Neuronal stem cell (in vitro differentiated cells): ENCODE measurements around the gene PTEN.

Experiments used
- DNase-seq: peaks from one replicate; pipeline ENCODE4 v3.0.0-alpha.2; 2013; ENCODE audit warnings: low spot score
- H2AFZ ChIP-seq: one replicate; pipeline ENCODE4 v1.6.1; 2013; ENCODE audit warnings: mild to moderate bottlenecking, low read length, inconsistent platforms
- H2AK5ac ChIP-seq: 2 replicates; pipeline ENCODE4 v1.6.1; 2013; ENCODE audit warnings: low read depth, mild to moderate bottlenecking, inconsistent platforms, low read length, moderate library complexity, mixed read lengths
- H2BK120ac ChIP-seq: 2 replicates; pipeline ENCODE4 v1.6.1; 2013; ENCODE audit warnings: low read depth, mild to moderate bottlenecking, inconsistent platforms, low read length, moderate library complexity, mixed read lengths
- H2BK12ac ChIP-seq: one replicate; pipeline ENCODE4 v1.6.1; 2013; ENCODE audit warnings: low read length, inconsistent platforms
- H2BK15ac ChIP-seq: 2 replicates; pipeline ENCODE4 v1.6.1; 2013; ENCODE audit warnings: mild to moderate bottlenecking, low read length, inconsistent platforms, mixed read lengths
- H2BK5ac ChIP-seq: one replicate; pipeline ENCODE4 v1.6.1; 2013; ENCODE audit warnings: inconsistent platforms, mild to moderate bottlenecking, low read length, moderate library complexity
- H3K14ac ChIP-seq: one replicate; pipeline ENCODE4 v1.6.1; 2013; ENCODE audit warnings: low read length, inconsistent platforms
- H3K18ac ChIP-seq: 2 replicates; pipeline ENCODE4 v1.6.1; 2013; ENCODE audit warnings: low read length, inconsistent platforms
- H3K23ac ChIP-seq: 2 replicates; pipeline ENCODE4 v1.6.1; 2013; ENCODE audit warnings: low read depth, mild to moderate bottlenecking, mixed read lengths, low read length, inconsistent platforms; ENCODE audit not compliant: poor library complexity
- H3K27ac ChIP-seq: replicated peaks from 3 replicates; pipeline ENCODE4 v1.5.1; 2013; ENCODE audit warnings: low read length, inconsistent platforms
- H3K27me3 ChIP-seq, 3 experiments: 2 replicates each; pipeline ENCODE4 v1.6.1; 2013; ENCODE audit warnings: low read length in 3 of 3, mild to moderate bottlenecking in 2 of 3, inconsistent platforms in 1 of 3, low read depth in 1 of 3, mixed read lengths in 1 of 3, moderate library complexity in 1 of 3; ENCODE audit not compliant: control insufficient read depth in 3 of 3, insufficient read depth in 3 of 3
- H3K36me3 ChIP-seq, 2 donors: replicated peaks in 1 of 2; 2 replicates each; pipeline ENCODE4 v1.6.1; 2013; ENCODE audit warnings: low read length in 2 of 2; ENCODE audit not compliant: control insufficient read depth in 2 of 2, insufficient read depth in 2 of 2
- H3K4ac ChIP-seq: 2 replicates; pipeline ENCODE4 v1.6.1; 2013; ENCODE audit warnings: inconsistent platforms, mild to moderate bottlenecking, low read length, moderate library complexity
- H3K4me1 ChIP-seq, 2 donors: 1 replicate in 1 of 2; 2 replicates in 1 of 2; pipeline ENCODE4 v1.6.1; 2013; ENCODE audit warnings: low read length in 2 of 2, low read depth in 1 of 2; ENCODE audit not compliant: control insufficient read depth in 2 of 2, insufficient read depth in 1 of 2
- H3K4me2 ChIP-seq: one replicate; pipeline ENCODE4 v1.6.1; 2013; ENCODE audit warnings: mild to moderate bottlenecking, low read length, inconsistent platforms; ENCODE audit not compliant: insufficient read depth, poor library complexity, severe bottlenecking
- H3K4me3 ChIP-seq, 2 donors: 2 replicates each; pipeline ENCODE4 v1.5.1; 2013; ENCODE audit warnings: low read length in 2 of 2, mild to moderate bottlenecking in 2 of 2, inconsistent platforms in 1 of 2, moderate library complexity in 1 of 2
- H3K79me1 ChIP-seq: one replicate; pipeline ENCODE4 v1.6.1; 2013; ENCODE audit warnings: low read depth, mild to moderate bottlenecking, inconsistent platforms, low read length, moderate library complexity
- H3K9ac ChIP-seq: one replicate; pipeline ENCODE4 v1.6.1; 2013; ENCODE audit warnings: mild to moderate bottlenecking, low read depth, low read length, inconsistent platforms; ENCODE audit not compliant: poor library complexity
- H3K9me3 ChIP-seq, 2 donors: replicated peaks in 1 of 2; 2 replicates each; pipeline versions ENCODE3 to v1.6.1; 2013; ENCODE audit warnings: low read length in 2 of 2, mild to moderate bottlenecking in 2 of 2, inconsistent platforms in 1 of 2, low read depth in 1 of 2, mixed read lengths in 1 of 2, moderate library complexity in 1 of 2; ENCODE audit not compliant: control insufficient read depth in 2 of 2, insufficient read depth in 1 of 2
- H4K8ac ChIP-seq: one replicate; pipeline ENCODE4 v1.6.1; 2013; ENCODE audit warnings: low read depth, mild to moderate bottlenecking, inconsistent platforms, low read length, moderate library complexity
- H4K91ac ChIP-seq: one replicate; pipeline ENCODE4 v1.6.1; 2013; ENCODE audit warnings: low read length, low read depth, mild to moderate bottlenecking, inconsistent platforms; ENCODE audit not compliant: poor library complexity
- WGBS, 2 donors: extraction: QIAGEN DNeasy Blood & Tissue Kit; methylation state at CpG; one replicate each; pipeline ENCODE4 v1.1.7; 2013; ENCODE audit warnings: missing lambda C conversion rate in 2 of 2, mixed read lengths in 1 of 2; ENCODE audit not compliant: insufficient read length in 2 of 2, insufficient replicate concordance in 1 of 2; ENCODE audit errors: extremely low coverage in 2 of 2; 5-methylcytosine and 5-hydroxymethylcytosine counted together

The PTEN gene

GRCh38 chr10:87817609-87818504, 45.6 kb upstream of the PTEN start, which contains the start of gene ATAD1:
ATAD1 (minus strand) TSS chr10:87818226; CDS start chr10:87814599, 3,627 bp downstream.
- H3K9me3 ChIP-seq, result peaks cover 0 to 5% of the 10 kb centered on the region in 2 donors
- peaks cover 2 to 4% of the 10 kb centered on the region in 2 donors for H3K4me1 ChIP-seq
- H3K18ac ChIP-seq, result peak within 1 kb of the TSS; percentile 82
- no peak within 1 kb of the TSS for H2AK5ac ChIP-seq
- peak within 1 kb of the TSS; percentile 67 for H3K4me2 ChIP-seq
- no peak within 1 kb of the TSS for H3K14ac ChIP-seq
- no peak within 1 kb of the TSS for H2BK15ac ChIP-seq
- no CpG with 5 or more reads among the region's 60 CpGs for WGBS, 2 donors
- no peak within 1 kb of the TSS for H2BK5ac ChIP-seq
- peak within 1 kb of the TSS; percentile 83 for H3K27ac ChIP-seq
- no peaks in the 10 kb centered on the region for H3K27me3 ChIP-seq
- H4K8ac ChIP-seq, result no peak within 1 kb of the TSS
- peak within 1 kb of the TSS; percentile 80 to 91 for H3K4me3 ChIP-seq
- DNase-seq, result peak; percentile 78
- peaks cover 0 to 16% of the 10 kb centered on the region in 2 donors for H3K36me3 ChIP-seq
- peak within 1 kb of the TSS; percentile 32 for H3K23ac ChIP-seq
- H2BK12ac ChIP-seq, result no peak within 1 kb of the TSS
- H3K9ac ChIP-seq, result peak within 1 kb of the TSS; percentile 71
- no peak within 1 kb of the TSS for H3K4ac ChIP-seq
- no peaks in the 10 kb centered on the region for H3K79me1 ChIP-seq
- H2AFZ ChIP-seq, result peak within 1 kb of the TSS; percentile 95
- no peak within 1 kb of the TSS for H4K91ac ChIP-seq
- H2BK120ac ChIP-seq, result no peak within 1 kb of the TSS

GRCh38 chr10:87818505-87819288, 44.7 kb upstream of the PTEN start:
- Histone ChIP-seq H3K27ac (peak overlapping the region; percentile 43), H3K4ac (no peak overlapping the region), H3K4me3 (peak overlapping the region; percentile 80 to 91), H3K9ac (peak overlapping the region; percentile 37), H2BK12ac (no peak overlapping the region), H4K91ac (no peak overlapping the region), H3K4me1 (peaks cover 2 to 4% of the 10 kb centered on the region in 2 donors), H4K8ac (no peak overlapping the region), H2AK5ac (no peak overlapping the region), H2BK5ac (no peak overlapping the region), H3K79me1 (no peaks in the 10 kb centered on the region), H3K23ac (no peak overlapping the region), H3K27me3 (no peaks in the 10 kb centered on the region), H2BK120ac (no peak overlapping the region), H3K4me2 (peak overlapping the region; percentile 67), H3K14ac (no peak overlapping the region), H2BK15ac (no peak overlapping the region), H3K36me3 (peaks cover 0 to 8% of the 10 kb centered on the region in 2 donors), H2AFZ (peak overlapping the region; percentile 95), H3K18ac (no peak overlapping the region), H3K9me3 (no peaks in the 10 kb centered on the region)
- WGBS, 2 donors, result no CpG with 5 or more reads among the region's 29 CpGs
- DNase-seq, result peak; percentile 17

- Histone ChIP-seq H3K9ac (no peak overlapping the region), H3K23ac (no peak overlapping the region), H4K91ac (no peak overlapping the region), H2AFZ (no peak overlapping the region), H3K4ac (no peak overlapping the region), H3K27me3 (no peaks in the 10 kb centered on the region), H3K4me2 (no peak overlapping the region), H2BK15ac (no peak overlapping the region), H3K4me3 (no peak overlapping the region), H3K4me1 (peaks cover 2 to 4% of the 10 kb centered on the region in 2 donors), H2AK5ac (no peak overlapping the region), H3K36me3 (peaks cover 0 to 2% of the 10 kb centered on the region in 2 donors), H3K27ac (no peak overlapping the region), H2BK12ac (no peak overlapping the region), H4K8ac (no peak overlapping the region), H3K9me3 (no peaks in the 10 kb centered on the region), H3K18ac (no peak overlapping the region), H3K14ac (no peak overlapping the region), H2BK5ac (no peak overlapping the region), H2BK120ac (no peak overlapping the region), H3K79me1 (no peaks in the 10 kb centered on the region)
- DNase-seq, result no peak
- no CpG with 5 or more reads among the region's 6 CpGs for WGBS, 2 donors
Observed at GRCh38 chr10:87819289-87819585, 44.2 kb upstream of the PTEN start.

- H3K4me3 ChIP-seq, result no peak overlapping the region
- no peak overlapping the region for H3K4me2 ChIP-seq
- H3K18ac ChIP-seq, result no peak overlapping the region
- H2AK5ac ChIP-seq, result no peak overlapping the region
- no peaks in the 10 kb centered on the region for H3K36me3 ChIP-seq
- no peak overlapping the region for H3K9ac ChIP-seq
- no peaks in the 10 kb centered on the region for H3K27me3 ChIP-seq
- H4K8ac ChIP-seq, result no peak overlapping the region
- H3K79me1 ChIP-seq, result no peaks in the 10 kb centered on the region
- no peak overlapping the region for H2AFZ ChIP-seq
- H3K9me3 ChIP-seq, result no peaks in the 10 kb centered on the region
- H3K27ac ChIP-seq, result no peak overlapping the region
- H4K91ac ChIP-seq, result no peak overlapping the region
- no peak overlapping the region for H2BK120ac ChIP-seq
- H3K4me1 ChIP-seq, result no peaks in the 10 kb centered on the region
- H2BK5ac ChIP-seq, result no peak overlapping the region
- H3K14ac ChIP-seq, result no peak overlapping the region
- DNase-seq, result no peak
- H2BK12ac ChIP-seq, result no peak overlapping the region
- no peak overlapping the region for H3K23ac ChIP-seq
- no peak overlapping the region for H2BK15ac ChIP-seq
- H3K4ac ChIP-seq, result no peak overlapping the region
Observed at GRCh38 chr10:87826653-87827052, 36.8 kb upstream of the PTEN start.
